SK-N-SH treated with all-trans-retinoic acid at 6 μM for 48 hours (cell line): ENCODE data around the gene ASIC4.

Experiments used
- POU6F1 ChIP-seq: fragments of 250-450 bp; sonication (Bioruptor Pico); IDR thresholded peaks from 2 replicates; pipeline ENCODE4 v1.8.0; 2021; ENCODE audit warnings: low read depth, mild to moderate bottlenecking, moderate library complexity, borderline replicate concordance
- TSHZ2 ChIP-seq: fragments of 250-450 bp; sonication (Bioruptor Pico); IDR thresholded peaks from 2 replicates; pipeline ENCODE4 v1.5.0; 2020; ENCODE audit warnings: mild to moderate bottlenecking, moderate library complexity
- ZFP3 ChIP-seq: fragments of 250-450 bp; sonication (Bioruptor Pico); IDR thresholded peaks from 2 replicates; pipeline ENCODE4 v1.5.0; 2020; ENCODE audit warnings: mild to moderate bottlenecking, moderate library complexity

- TF ChIP-seq ZFP3 (CRISPR knock-in tag): no peak
- no peak for TF ChIP-seq POU6F1 (CRISPR knock-in tag)
- TF ChIP-seq TSHZ2 (CRISPR knock-in tag): no peak
Measured at GRCh38 chr2:219469186-219469724, 45.0 kb upstream of the ASIC4 start.
